Right lobe of liver (tissue), 4 donors: ENCODE measurements around the gene SLC35G2.

Source experiments
- POLR2A ChIP-seq: fragments of 450-650 bp; IDR thresholded peaks from one replicate; pipeline ENCODE4 v1.6.1; 2017; ENCODE audit warnings: antibody characterized with exemption, mild to moderate bottlenecking
- TF ChIP-seq, protein P1 (sequence below), 4 donors: fragments of 200-600 bp in 3 of 4; fragments of 450-650 bp in 1 of 4; IDR thresholded peaks; one replicate each; pipeline versions ENCODE4 v1.5.1 to v1.8.0; 2016 to 2022; ENCODE audit warnings: antibody characterized with exemption in 4 of 4, mild to moderate bottlenecking in 2 of 4
- donor health status: DM: no; HTN: no; CAD: no.
- donor health status: DM: no; HTN: no; CAD: no.
- donor health status: DM: no; HTN: yes; CAD: no.

DNA sequence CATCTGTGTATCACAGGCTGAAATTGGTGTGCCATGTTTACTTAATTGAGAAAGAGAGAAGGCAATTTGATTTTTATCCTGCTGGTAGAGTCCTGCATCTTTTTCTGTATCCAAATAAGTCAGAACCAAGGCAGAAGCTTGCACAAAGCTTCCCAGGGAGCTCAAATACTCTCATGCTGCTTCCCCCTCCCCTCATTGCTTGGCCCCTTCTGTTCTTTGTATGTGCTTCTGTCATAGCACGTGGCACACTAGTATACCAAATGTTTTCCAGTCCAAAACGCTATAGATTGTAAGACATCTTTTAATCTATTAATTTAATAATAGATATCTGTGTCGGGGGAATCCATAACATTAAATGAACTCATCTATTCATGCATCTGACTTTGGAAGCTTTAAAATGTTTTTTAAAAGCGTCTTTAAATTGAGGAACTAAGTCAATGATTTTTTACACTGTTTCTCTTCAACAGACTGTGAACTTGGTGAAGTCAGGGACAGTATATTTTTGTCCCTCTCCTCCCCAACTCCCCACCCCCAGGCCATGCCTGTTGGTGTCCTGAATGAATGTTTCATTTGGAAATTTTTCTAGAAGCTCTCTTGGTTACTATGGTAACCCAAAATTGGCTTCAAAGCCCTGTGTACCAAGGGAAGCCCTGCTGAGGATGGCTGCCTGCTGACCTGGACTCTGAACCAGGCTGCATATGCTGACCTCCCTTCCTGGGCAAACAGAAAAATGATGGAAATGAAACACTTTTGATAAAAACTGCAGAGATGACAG is 26.2 kb upstream of the SLC35G2 start:
- TF ChIP-seq, protein P1, sequence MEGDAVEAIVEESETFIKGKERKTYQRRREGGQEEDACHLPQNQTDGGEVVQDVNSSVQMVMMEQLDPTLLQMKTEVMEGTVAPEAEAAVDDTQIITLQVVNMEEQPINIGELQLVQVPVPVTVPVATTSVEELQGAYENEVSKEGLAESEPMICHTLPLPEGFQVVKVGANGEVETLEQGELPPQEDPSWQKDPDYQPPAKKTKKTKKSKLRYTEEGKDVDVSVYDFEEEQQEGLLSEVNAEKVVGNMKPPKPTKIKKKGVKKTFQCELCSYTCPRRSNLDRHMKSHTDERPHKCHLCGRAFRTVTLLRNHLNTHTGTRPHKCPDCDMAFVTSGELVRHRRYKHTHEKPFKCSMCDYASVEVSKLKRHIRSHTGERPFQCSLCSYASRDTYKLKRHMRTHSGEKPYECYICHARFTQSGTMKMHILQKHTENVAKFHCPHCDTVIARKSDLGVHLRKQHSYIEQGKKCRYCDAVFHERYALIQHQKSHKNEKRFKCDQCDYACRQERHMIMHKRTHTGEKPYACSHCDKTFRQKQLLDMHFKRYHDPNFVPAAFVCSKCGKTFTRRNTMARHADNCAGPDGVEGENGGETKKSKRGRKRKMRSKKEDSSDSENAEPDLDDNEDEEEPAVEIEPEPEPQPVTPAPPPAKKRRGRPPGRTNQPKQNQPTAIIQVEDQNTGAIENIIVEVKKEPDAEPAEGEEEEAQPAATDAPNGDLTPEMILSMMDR (IDR thresholded peaks at IDR 0.05): no peak
- TF ChIP-seq POLR2A: no peak
